SU-DHL-6 (cell line): ENCODE data around the gene KDM4B.

Experiments
- H2AFZ ChIP-seq: fragments of 200-600 bp; sonication (generic); 2 replicates; pipeline ENCODE4 v1.6.1; 2014; ENCODE audit warnings: low read depth, mild to moderate bottlenecking, moderate library complexity, mixed read lengths, antibody characterized with exemption, low read length; ENCODE audit not compliant: severe bottlenecking
- H3F3A ChIP-seq: fragments of 200-600 bp; shearing (Covaris generic); 2 replicates; pipeline ENCODE4 v1.6.0; 2016; ENCODE audit warnings: antibody characterized with exemption, mild to moderate bottlenecking; ENCODE audit not compliant: insufficient read depth
- H3K27ac ChIP-seq: fragments of 200-600 bp; sonication (generic); 2 replicates; pipeline ENCODE4 v1.5.1; 2016; ENCODE audit warnings: low read depth, mild to moderate bottlenecking, low read length, moderate library complexity, mixed read lengths
- H3K27me3 ChIP-seq: fragments of 200-600 bp; sonication (generic), shearing (Covaris generic); 2 replicates; pipeline ENCODE4 v1.6.0; 2014; ENCODE audit warnings: mild to moderate bottlenecking, low read length
- H3K36me3 ChIP-seq: fragments of 200-600 bp; sonication (generic); 2 replicates; pipeline ENCODE4 v1.6.1; 2014; ENCODE audit warnings: mild to moderate bottlenecking, low read length, mixed read lengths
- H3K4me2 ChIP-seq: fragments of 300-600, 200-600 bp; shearing (Covaris generic), sonication (generic); 2 replicates; pipeline ENCODE4 v1.6.0; 2014; ENCODE audit warnings: low read length, low read depth, mild to moderate bottlenecking; ENCODE audit not compliant: poor library complexity, severe bottlenecking
- H3K4me3 ChIP-seq: fragments of 200-600 bp; sonication (generic); 2 replicates; pipeline ENCODE4 v1.5.1; 2014; ENCODE audit warnings: antibody characterized with exemption, low read length, mild to moderate bottlenecking, mixed read lengths; ENCODE audit not compliant: insufficient read depth, poor library complexity, severe bottlenecking
- H3K79me2 ChIP-seq: fragments of 200-600 bp; sonication (generic); 2 replicates; pipeline ENCODE4 v1.6.1; 2014; ENCODE audit warnings: mild to moderate bottlenecking, low read length, moderate library complexity; ENCODE audit not compliant: insufficient read depth
- H3K9ac ChIP-seq: fragments of 200-600 bp; sonication (generic); 2 replicates; pipeline ENCODE4 v1.7.0; 2014; ENCODE audit warnings: mild to moderate bottlenecking, low read length
- H3K9me2 ChIP-seq: fragments of 200-600 bp; sonication (generic); replicated peaks from 2 replicates; pipeline ENCODE4 v1.6.1; 2014; ENCODE audit warnings: low read length; ENCODE audit not compliant: insufficient read depth
- H3K9me3 ChIP-seq: fragments of 200-600 bp; sonication (generic); 2 replicates; pipeline ENCODE4 v1.6.1; 2014; ENCODE audit warnings: low read length, mixed read lengths; ENCODE audit not compliant: insufficient read depth
- H4K20me1 ChIP-seq: fragments of 200-600 bp; sonication (generic); 2 replicates; pipeline ENCODE4 v1.6.1; 2014; ENCODE audit warnings: low read depth, mild to moderate bottlenecking, antibody characterized with exemption, low read length, moderate library complexity, mixed read lengths
- CTCF ChIP-seq: fragments of 200-600 bp; sonication (generic); IDR thresholded peaks from one replicate; pipeline ENCODE4 v1.5.1; 2017; ENCODE audit warnings: antibody characterized with exemption, mild to moderate bottlenecking, low read length, moderate library complexity; ENCODE audit not compliant: insufficient read depth, poor library complexity, severe bottlenecking
- EZH2phosphoT487 ChIP-seq: fragments of 200-600 bp; sonication (generic), shearing (Covaris generic); conservative IDR thresholded peaks from 2 replicates; pipeline ENCODE4 v1.6.1; 2018; ENCODE audit warnings: mild to moderate bottlenecking, antibody characterized with exemption, low read length, moderate library complexity, mixed read lengths

KDM4B gene

GRCh38 chr19:5083547-5083965, 114.6 kb downstream of the KDM4B start:
- no peaks in the 10 kb centered on the region for H3K27me3 ChIP-seq
- no peaks in the 10 kb centered on the region for H3K9me2 ChIP-seq
- H2AFZ ChIP-seq, result no peak overlapping the region
- no peak overlapping the region for H3K4me2 ChIP-seq
- no peak for TF ChIP-seq CTCF
- H3K79me2 ChIP-seq, result no peaks in the 10 kb centered on the region
- no peaks in the 10 kb centered on the region for H3F3A ChIP-seq
- H3K9me3 ChIP-seq, result no peaks in the 10 kb centered on the region
- no peaks in the 10 kb centered on the region for H3K36me3 ChIP-seq
- H3K27ac ChIP-seq, result no peak overlapping the region
- H3K9ac ChIP-seq, result no peak overlapping the region
- no peaks in the 10 kb centered on the region for H4K20me1 ChIP-seq
- no peak overlapping the region for H3K4me3 ChIP-seq

- H3F3A ChIP-seq, result no peaks in the 10 kb centered on the region
- H4K20me1 ChIP-seq, result no peaks in the 10 kb centered on the region
- no peaks in the 10 kb centered on the region for H3K27me3 ChIP-seq
- no peak overlapping the region for H3K9ac ChIP-seq
- H3K9me3 ChIP-seq, result no peaks in the 10 kb centered on the region
- no peak overlapping the region for H2AFZ ChIP-seq
- TF ChIP-seq EZH2phosphoT487, result no peak
- TF ChIP-seq CTCF, result no peak
- no peak overlapping the region for H3K4me3 ChIP-seq
- no peaks in the 10 kb centered on the region for H3K36me3 ChIP-seq
- no peaks in the 10 kb centered on the region for H3K9me2 ChIP-seq
- H3K4me2 ChIP-seq, result no peak overlapping the region
- no peak overlapping the region for H3K27ac ChIP-seq
- no peaks in the 10 kb centered on the region for H3K79me2 ChIP-seq
Measured at GRCh38 chr19:5085566-5085965, 116.7 kb downstream of the KDM4B start.

GRCh38 chr19:5086230-5086629, 117.3 kb downstream of the KDM4B start:
- H4K20me1 ChIP-seq, result no peaks in the 10 kb centered on the region
- no peak overlapping the region for H3K27ac ChIP-seq
- H3K9me3 ChIP-seq, result no peaks in the 10 kb centered on the region
- H3K9ac ChIP-seq, result no peak overlapping the region
- no peaks in the 10 kb centered on the region for H3K9me2 ChIP-seq
- H3K4me3 ChIP-seq, result no peak overlapping the region
- no peak overlapping the region for H2AFZ ChIP-seq
- no peak overlapping the region for H3K4me2 ChIP-seq
- H3K27me3 ChIP-seq, result no peaks in the 10 kb centered on the region
- H3F3A ChIP-seq, result no peaks in the 10 kb centered on the region
- no peaks in the 10 kb centered on the region for H3K36me3 ChIP-seq
- no peaks in the 10 kb centered on the region for H3K79me2 ChIP-seq
- TF ChIP-seq CTCF (no peak), EZH2phosphoT487 (no peak)
